Hematopoietic multipotent progenitor cell treated with erythropoietin and hydrocortisone succinate and interleukin-3 and kit ligand, for 8 days (in vitro differentiated cells): ENCODE measurements around the gene MYO10.

ENCODE experiments used
- DNase-seq: peaks from one replicate; pipeline ENCODE4 v3.0.0-alpha.2; 2015

The MYO10 gene

DNA sequence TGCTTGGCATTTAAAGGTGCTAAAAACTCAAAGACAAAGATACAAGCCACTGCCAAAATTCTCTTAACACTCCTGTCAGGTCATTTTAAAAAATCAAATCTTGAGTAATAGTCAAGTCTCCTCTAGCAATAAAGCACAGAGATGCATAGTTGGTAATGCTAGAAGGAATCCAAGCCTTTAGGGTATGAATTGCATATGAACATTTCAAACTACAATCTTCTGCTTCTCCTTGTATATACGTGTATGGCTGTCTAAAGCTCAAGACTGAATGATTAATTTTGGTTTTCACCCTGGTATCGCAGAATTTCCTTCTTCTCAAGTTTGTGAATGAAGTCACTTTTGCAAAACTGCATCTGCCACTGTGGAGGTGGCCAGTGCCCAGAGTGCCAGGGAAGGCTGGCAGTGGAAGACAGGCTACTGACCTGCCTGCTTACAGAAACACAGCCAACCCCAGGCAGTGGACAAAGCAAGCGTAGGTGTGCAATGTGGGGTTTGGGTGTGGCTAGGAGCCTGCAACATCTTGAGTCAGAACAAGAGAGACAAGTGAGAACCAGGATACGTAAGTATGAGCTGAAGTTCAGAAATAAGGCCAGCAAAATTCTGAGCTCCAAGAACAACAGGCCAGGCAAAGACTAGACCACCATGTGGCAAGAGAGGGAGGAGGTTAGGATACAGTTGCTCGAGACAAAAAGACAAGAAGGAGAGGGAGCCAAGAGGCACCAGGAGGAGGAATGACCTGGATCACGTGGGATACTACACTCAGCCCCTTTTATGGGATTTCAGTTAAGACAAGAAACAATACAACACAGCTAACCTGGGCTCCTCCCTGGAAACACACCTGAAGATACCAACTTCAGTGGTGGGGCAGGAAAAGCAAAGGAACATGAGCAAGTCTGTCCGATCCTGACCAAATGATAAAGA lies 22.6 kb downstream of the MYO10 start:
- DNase-seq = no peak

GRCh38 chr5:16912080-16912479 lies 24.0 kb downstream of the MYO10 start:
- DNase-seq = no peak

GRCh38 chr5:16909464-16909863 lies 26.6 kb downstream of the MYO10 start:
- DNase-seq = no peak

DNA sequence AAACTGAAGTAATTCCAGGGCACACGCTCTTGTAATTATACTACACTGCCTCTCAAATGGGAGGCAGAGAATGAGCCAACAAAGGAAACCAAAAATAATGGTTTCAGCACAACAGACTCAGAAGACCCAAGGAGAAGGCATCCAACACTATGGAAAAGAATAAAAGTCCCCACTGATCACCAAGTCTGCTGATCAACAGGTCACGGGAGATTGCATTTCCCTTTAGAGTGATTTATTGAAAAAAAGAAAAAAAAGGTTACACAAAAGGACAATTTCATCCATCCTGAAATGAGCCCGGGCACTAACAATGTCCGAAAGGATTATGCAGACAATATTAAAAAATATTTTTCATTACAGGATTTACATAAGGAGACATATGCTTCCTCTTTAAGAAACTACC lies 28.8 kb downstream of the MYO10 start:
- no peak for DNase-seq

- DNase-seq = no peak
These were observed 29.8 kb downstream of the MYO10 start for GRCh38 chr5:16906255-16906654.

- no peak for DNase-seq
These were observed 32.4 kb downstream of the MYO10 start for GRCh38 chr5:16903480-16904300.

- DNase-seq = no peak
These were observed 33.2 kb downstream of the MYO10 start for GRCh38 chr5:16902846-16903245.

DNA sequence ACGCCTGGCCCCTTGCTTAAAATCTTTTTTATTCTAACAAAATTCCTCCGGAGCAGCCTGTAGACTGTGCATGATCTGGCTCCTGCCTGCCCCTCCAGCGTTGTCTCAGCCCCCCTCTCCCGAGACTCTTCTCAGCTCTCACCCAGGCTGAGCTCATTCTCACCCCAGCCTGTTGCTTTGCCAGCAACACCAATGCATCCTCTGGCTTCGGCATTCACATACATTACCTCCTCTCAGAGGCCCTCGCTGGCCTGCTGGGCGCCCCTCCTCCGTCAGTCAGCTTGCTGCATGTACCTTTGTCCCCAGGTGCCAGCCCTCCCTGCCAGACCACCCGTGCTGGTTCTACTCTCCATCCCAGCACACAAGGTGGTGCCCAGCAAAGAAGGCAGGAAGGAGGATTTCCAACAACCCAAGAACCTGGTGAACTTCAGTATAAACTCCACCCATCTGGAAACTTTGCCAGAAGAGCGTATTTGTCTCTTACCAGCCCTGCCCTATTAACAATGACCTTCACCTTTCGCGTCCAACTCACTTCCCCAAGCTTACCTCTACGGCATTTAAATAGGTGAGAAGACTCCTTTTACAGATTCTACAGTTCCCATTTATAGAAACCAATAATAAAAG lies 35.0 kb downstream of the MYO10 start:
- DNase-seq = no peak

DNA sequence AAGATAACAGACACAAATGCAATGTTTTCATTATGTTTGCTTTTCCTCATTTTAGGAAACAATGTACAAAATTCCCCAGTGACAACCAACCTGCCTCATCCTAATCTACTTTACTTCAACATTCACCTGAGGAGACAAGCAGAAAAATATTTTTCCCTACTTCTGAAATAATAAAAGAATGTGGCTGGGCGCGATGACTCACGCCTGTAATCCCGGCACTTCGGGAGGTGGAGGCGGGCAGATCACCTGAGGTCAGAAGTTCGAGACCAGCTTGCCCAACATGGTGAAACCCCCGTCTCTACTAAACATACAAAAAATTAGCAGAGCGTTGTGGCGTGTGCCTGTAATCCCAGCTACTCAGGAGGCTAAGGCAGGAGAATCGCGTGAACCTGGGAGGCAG lies 36.9 kb downstream of the MYO10 start:
- DNase-seq = no peak

GRCh38 chr5:16897800-16898199 lies 38.3 kb downstream of the MYO10 start:
- no peak for DNase-seq

GRCh38 chr5:16897284-16897704 lies 38.8 kb downstream of the MYO10 start:
- peak; percentile 5 for DNase-seq

DNA sequence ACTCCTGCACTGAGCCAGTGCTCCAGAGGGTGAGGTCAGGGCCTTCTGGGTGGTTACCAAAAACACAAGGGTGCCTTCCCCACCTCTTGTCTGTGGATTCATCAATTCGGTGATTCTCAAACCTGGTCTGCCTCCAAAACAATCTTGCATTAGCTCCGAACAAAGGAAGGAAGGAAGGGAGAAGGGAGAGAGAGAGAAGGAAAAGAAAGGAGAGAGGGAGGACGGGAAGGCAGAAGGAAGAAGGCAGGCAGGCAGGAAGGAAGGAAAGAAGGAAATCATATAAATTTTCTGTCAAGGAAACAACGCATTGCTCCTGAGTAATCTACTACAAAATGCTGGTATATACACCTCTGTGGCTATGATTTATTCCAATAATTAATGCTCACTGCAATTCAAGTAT lies 39.3 kb downstream of the MYO10 start:
- no peak for DNase-seq

- DNase-seq = no peak
These were observed 41.6 kb downstream of the MYO10 start for GRCh38 chr5:16894236-16895057.

- no peak for DNase-seq
These were observed 45.1 kb downstream of the MYO10 start for GRCh38 chr5:16891033-16891432.

- DNase-seq = no peak
These were observed 46.0 kb downstream of the MYO10 start for GRCh38 chr5:16889972-16890519.

DNA sequence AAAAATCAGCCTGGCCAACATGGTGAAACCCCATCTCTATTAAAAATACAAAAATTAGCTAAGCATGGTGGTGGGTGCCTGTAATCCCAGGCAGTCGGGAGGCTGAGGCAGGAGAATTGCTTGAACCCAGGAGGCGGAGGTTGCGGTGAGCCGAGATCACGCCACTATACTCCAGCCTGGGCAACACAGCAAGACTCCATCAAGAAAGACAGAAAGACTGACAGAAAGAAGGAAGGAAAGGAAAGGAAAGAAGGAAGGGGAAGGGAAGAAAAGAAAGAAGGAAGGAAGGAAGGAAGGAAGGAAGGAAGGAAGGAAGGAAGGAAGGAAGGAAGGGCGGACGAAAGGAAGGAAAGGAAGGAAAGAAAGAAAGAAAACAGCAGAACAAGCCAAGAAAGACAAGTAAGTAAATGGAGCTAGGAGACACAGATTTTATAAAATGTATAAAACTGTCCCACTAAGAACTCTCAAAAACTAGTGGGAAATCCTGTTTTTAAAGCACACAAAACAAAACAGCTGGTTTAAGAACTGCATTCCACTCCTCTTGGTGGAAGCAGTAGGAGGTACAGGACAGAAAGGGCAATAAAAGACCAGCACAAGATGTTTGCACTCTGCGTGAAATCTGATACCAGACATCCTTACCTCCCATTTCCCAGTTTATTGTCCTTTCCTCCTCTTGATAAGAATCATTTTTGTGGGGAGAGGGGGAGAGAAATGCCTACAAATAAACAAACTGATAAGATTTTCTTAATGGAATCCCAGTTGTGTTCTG lies 46.7 kb downstream of the MYO10 start:
- no peak for DNase-seq

- DNase-seq = no peak
These were observed 47.4 kb downstream of the MYO10 start for GRCh38 chr5:16888694-16889124.

DNA sequence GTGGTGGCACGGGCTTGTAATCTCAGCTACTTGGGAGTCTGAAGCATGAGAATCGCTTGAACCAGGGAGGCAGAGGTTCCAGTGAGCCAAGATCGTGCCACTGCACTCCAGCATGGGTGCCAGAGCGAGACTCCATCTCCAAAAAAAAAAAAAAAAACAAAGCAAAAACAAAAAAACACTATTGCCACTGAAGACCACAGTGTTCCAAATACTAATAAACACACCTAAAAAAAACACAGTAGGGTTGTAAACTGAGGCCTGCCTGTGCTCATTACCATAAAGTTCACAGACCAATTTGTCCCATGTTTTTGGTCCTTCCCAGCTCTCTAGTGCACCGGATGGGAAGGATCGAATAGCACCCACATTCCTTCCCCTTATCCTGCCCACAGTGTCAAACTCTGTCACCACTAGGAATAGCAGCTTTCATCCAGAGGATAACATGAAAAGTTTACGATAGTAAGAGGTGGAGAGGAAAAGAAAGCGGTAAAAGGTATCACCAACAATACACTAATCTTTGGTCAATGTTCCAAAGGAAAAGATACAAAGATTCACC lies 49.2 kb downstream of the MYO10 start:
- DNase-seq = no peak

GRCh38 chr5:16886366-16886736 lies 49.7 kb downstream of the MYO10 start:
- DNase-seq = no peak

- no peak for DNase-seq
These were observed 50.3 kb downstream of the MYO10 start for GRCh38 chr5:16885635-16886365.
